HG03439 (cell line): Measurements from ENCODE around the gene FCRL6.

ENCODE experiments used
- ATAC-seq: cut with Tn5 transposase; IDR thresholded peaks from one replicate; pipeline ENCODE4 v1.9.1; 2021; ENCODE audit warnings: mild to moderate bottlenecking, moderate library complexity; ENCODE audit not compliant: unreplicated experiment

The FCRL6 gene

GRCh38 chr1:159832309-159832708 lies 30.1 kb downstream of the FCRL6 start:
- no peak for ATAC-seq

GRCh38 chr1:159835356-159835755 lies 33.2 kb downstream of the FCRL6 start:
- no peak for ATAC-seq

GRCh38 chr1:159835862-159836525 lies 33.8 kb downstream of the FCRL6 start:
- no peak for ATAC-seq

GRCh38 chr1:159838715-159839114 lies 36.6 kb downstream of the FCRL6 start:
- ATAC-seq = no peak

- ATAC-seq = no peak
Measured at GRCh38 chr1:159839116-159839849, 37.1 kb downstream of the FCRL6 start.

- no peak for ATAC-seq
Measured at GRCh38 chr1:159841749-159842148, 39.6 kb downstream of the FCRL6 start.

- no peak for ATAC-seq
Measured at GRCh38 chr1:159843459-159843858, 41.3 kb downstream of the FCRL6 start.

- no peak for ATAC-seq
Measured at GRCh38 chr1:159845751-159846629, 43.8 kb downstream of the FCRL6 start.

- no peak for ATAC-seq
Measured at GRCh38 chr1:159847231-159847630, 45.1 kb downstream of the FCRL6 start.

GRCh38 chr1:159848326-159848725 lies 46.2 kb downstream of the FCRL6 start:
- ATAC-seq = no peak

- no peak for ATAC-seq
Measured at GRCh38 chr1:159849626-159850366, 47.6 kb downstream of the FCRL6 start.

GRCh38 chr1:159851407-159851806 lies 49.2 kb downstream of the FCRL6 start:
- no peak for ATAC-seq

GRCh38 chr1:159853417-159854115 lies 51.4 kb downstream of the FCRL6 start:
- ATAC-seq = no peak

GRCh38 chr1:159854116-159854692 lies 52.0 kb downstream of the FCRL6 start:
- ATAC-seq = peak; percentile 13

GRCh38 chr1:159854693-159855192 lies 52.6 kb downstream of the FCRL6 start:
- peak; percentile 79 for ATAC-seq

- ATAC-seq = no peak
Measured at GRCh38 chr1:159855709-159856108, 53.5 kb downstream of the FCRL6 start.

- ATAC-seq = no peak
Measured at GRCh38 chr1:159856576-159856975, 54.4 kb downstream of the FCRL6 start.

- ATAC-seq = no peak
Measured at GRCh38 chr1:159857889-159858288, 55.7 kb downstream of the FCRL6 start.

GRCh38 chr1:159859767-159860322 lies 57.7 kb downstream of the FCRL6 start:
- ATAC-seq = no peak
